HepG2 (cell line): ENCODE data around the gene IGSF5. TPM values are rescaled to one million over a fixed set of nuclear protein-coding genes. Genes with fewer than 3 reads are reported as not detected.
"Not testable (repeated sequence)": the region's sequence is repeated elsewhere in the genome, so short reads cannot be mapped to it uniquely, and the experiment has no call there.

ENCODE experiments used
- ATAC-seq: fragments of 200-7000 bp; cut with Tn5 transposase; 3 replicates; pipeline ENCODE4 v1.9.1; 2020; ENCODE audit warnings: mild to moderate bottlenecking, moderate library complexity
- BruUV-seq: library from RNA; stranded (reverse); fragments of 400-500 nt; replicated peaks from 2 replicates; lab custom pipeline; 2021; lab: Mats Ljungman, UMichigan
- CTCF ChIA-PET: fragments of 300-600 bp; formaldehyde crosslinking; extraction: SDS; loops from one replicate; lab custom pipeline; 2021; ENCODE audit warnings: low total read pairs, inconsistent platforms, low intra/inter-chr PET ratio; lab: Yijun Ruan, JAX
- POLR2A ChIA-PET: fragments of 350-600 bp; sonication (Branson Sonifier 250); formaldehyde crosslinking; loops from one replicate; lab custom pipeline; 2020; ENCODE audit warnings: antibody characterized with exemption, inconsistent platforms; lab: Yijun Ruan, JAX
- DNase-seq: peaks from one replicate; pipeline ENCODE4 v3.0.0-alpha.2; 2015; ENCODE audit warnings: low spot score
- FAIRE-seq: peaks from 3 replicates; lab custom pipeline; 2011; peaks lifted over from hg19 to GRCh38; lab: Jason Lieb, UNC
- H2AFZ ChIP-seq: one replicate; pipeline ENCODE4 v1.6.1; 2011; ENCODE audit warnings: low read length, inconsistent platforms
- H3K27ac ChIP-seq: fragments of 300-600 bp; 3 replicates; pipeline ENCODE4 v1.8.0; 2011; ENCODE audit warnings: mixed run types, mild to moderate bottlenecking, mixed read lengths, low read length, inconsistent platforms; ENCODE audit not compliant: insufficient read depth; ENCODE audit errors: extremely low read length
- H3K27me3 ChIP-seq, 2 experiments: fragments of 200-600 bp in 1 of 2; 2 replicates in 1 of 2; 3 replicates in 1 of 2; pipeline versions ENCODE4 v1.6.0 to v1.8.0; 2011; ENCODE audit warnings: low read length in 2 of 2, mild to moderate bottlenecking in 2 of 2, moderate library complexity in 2 of 2, inconsistent platforms in 1 of 2; ENCODE audit not compliant: insufficient read depth in 2 of 2, control insufficient read depth in 1 of 2
- H3K36me3 ChIP-seq, 2 experiments: fragments of 200-600 bp in 1 of 2; replicated peaks in 1 of 2; 2 replicates in 1 of 2; 3 replicates in 1 of 2; pipeline versions ENCODE4 v1.5.1 to v1.8.0; 2011; ENCODE audit warnings: low read length in 2 of 2, inconsistent platforms in 1 of 2; ENCODE audit not compliant: insufficient read depth in 2 of 2, control insufficient read depth in 1 of 2
- H3K4me1 ChIP-seq: 2 replicates; pipeline ENCODE4 v1.5.1; 2012; ENCODE audit warnings: low read length, inconsistent platforms; ENCODE audit not compliant: insufficient read depth
- H3K4me2 ChIP-seq: 2 replicates; pipeline ENCODE4 v1.6.0; 2011; ENCODE audit warnings: low read depth, low read length, inconsistent platforms
- H3K4me3 ChIP-seq, 3 experiments: fragments of 200-600 bp in 1 of 3; sonication (generic), shearing (Covaris generic) in 1 of 3; replicated peaks in 1 of 3; 2 replicates each; pipeline ENCODE4 v1.5.1; 2011 to 2016; ENCODE audit warnings: low read length in 3 of 3, inconsistent platforms in 2 of 3, low read depth in 2 of 3, mild to moderate bottlenecking in 2 of 3, control low read depth in 1 of 3, mixed read lengths in 1 of 3; ENCODE audit not compliant: insufficient read depth in 1 of 3
- H3K79me2 ChIP-seq: one replicate; pipeline ENCODE4 v1.6.1; 2011; ENCODE audit warnings: low read length, inconsistent platforms; ENCODE audit not compliant: insufficient read depth
- H3K9ac ChIP-seq: 2 replicates; pipeline ENCODE4 v1.6.0; 2011; ENCODE audit warnings: mild to moderate bottlenecking, low read depth, low read length, inconsistent platforms; ENCODE audit not compliant: insufficient read depth
- H3K9me3 ChIP-seq: 2 replicates; pipeline ENCODE4 v1.5.1; 2012; ENCODE audit warnings: mild to moderate bottlenecking, low read length
- H4K20me1 ChIP-seq: 2 replicates; pipeline ENCODE4 v1.6.0; 2011; ENCODE audit warnings: inconsistent platforms, mild to moderate bottlenecking, low read length, moderate library complexity; ENCODE audit not compliant: insufficient read depth
- ARNTL ChIP-seq: sonication (generic); formaldehyde crosslinking; IDR thresholded peaks from 2 replicates; pipeline ENCODE4 v1.4.0; 2020; ENCODE audit warnings: mild to moderate bottlenecking, missing genetic modification reagents
- CCDC6 ChIP-seq: sonication (generic); formaldehyde crosslinking; IDR thresholded peaks from 2 replicates; pipeline ENCODE4 v1.8.1; 2022; ENCODE audit warnings: mild to moderate bottlenecking, missing genetic modification reagents, moderate library complexity
- DR1 ChIP-seq: sonication (generic); formaldehyde crosslinking; IDR thresholded peaks from 2 replicates; pipeline ENCODE4 v1.8.0; 2021; ENCODE audit warnings: mild to moderate bottlenecking, missing genetic modification reagents, inconsistent platforms
- FOSL2 ChIP-seq: sonication (generic); formaldehyde crosslinking; IDR thresholded peaks from 2 replicates; pipeline ENCODE4 v1.4.0; 2020; ENCODE audit warnings: missing genetic modification reagents
- MAFK ChIP-seq, 2 experiments: IDR thresholded peaks in 1 of 2; conservative IDR thresholded peaks in 1 of 2; 2 replicates each; pipeline ENCODE4 v1.6.1; 2011; ENCODE audit warnings: improper control_type of control experiment in 2 of 2, low read length in 2 of 2
- RNF219 ChIP-seq: sonication (generic); formaldehyde crosslinking; IDR thresholded peaks from 2 replicates; pipeline ENCODE4 v1.5.0; 2020; ENCODE audit warnings: mild to moderate bottlenecking, missing genetic modification reagents
- SNAPC2 ChIP-seq: sonication (generic); formaldehyde crosslinking; IDR thresholded peaks from 2 replicates; pipeline ENCODE4 v1.8.1; 2022; ENCODE audit warnings: mild to moderate bottlenecking, missing genetic modification reagents
- TAF15 ChIP-seq: fragments of 200-400 bp; formaldehyde crosslinking; IDR thresholded peaks from one replicate; pipeline ENCODE4 v1.6.1; 2018; ENCODE audit warnings: mild to moderate bottlenecking, low read depth, low read length; ENCODE audit not compliant: poor library complexity, severe bottlenecking
- ZKSCAN8 ChIP-seq: IDR thresholded peaks from 2 replicates; pipeline ENCODE4 v1.6.1; 2016; ENCODE audit warnings: borderline replicate concordance, missing genetic modification reagents, missing compliant biosample characterization
- ZNF280D ChIP-seq: sonication (generic); formaldehyde crosslinking; IDR thresholded peaks from 2 replicates; pipeline ENCODE4 v1.5.1; 2020; ENCODE audit warnings: mild to moderate bottlenecking, missing genetic modification reagents
- ZNF430 ChIP-seq: sonication (generic); formaldehyde crosslinking; IDR thresholded peaks from 2 replicates; pipeline ENCODE4 v1.9.0; 2021; ENCODE audit warnings: mild to moderate bottlenecking, missing genetic modification reagents
- WGBS: methylation state at CpG from one replicate; pipeline ENCODE4 v1.1.6; 2017; ENCODE audit warnings: low lambda C conversion rate; 5-methylcytosine and 5-hydroxymethylcytosine counted together
- in situ Hi-C: cut with HindIII; loops from 2 replicates; pipeline ENCODE4 v1.10.0; 2017; ENCODE audit warnings: low pct_unique_long_range_greater_than_20kb; ENCODE audit not compliant: extremely low pct_ligation_motif_present
- intact Hi-C: fragments of 100-400 bp; cut with micrococcal nuclease; formaldehyde crosslinking; loops from one replicate; pipeline ENCODE4 v1.10.0; 2022; ENCODE audit not compliant: unreplicated experiment
- polyA plus RNA-seq, 8 experiments: library from polyadenylated mRNA; depleted of rRNA in 3 of 8; stranded (reverse) in 7 of 8; unstranded in 1 of 8; fragments of >200 nt; fragmentation: Illumina TruSeq in 4 of 8; extraction: Trizol in 4 of 8; gene quantifications; 2 replicates each; pipeline versions ENCODE4 v1.2.1 to v1.2.3, GENCODE V29; 2011 to 2016; ENCODE audit warnings: low read depth in 4 of 8, missing spikeins in 1 of 8, mixed read lengths in 1 of 8; ENCODE audit not compliant: insufficient read depth in 1 of 8
- total RNA-seq, 5 experiments: library from RNA; depleted of rRNA; stranded (reverse); fragments of >200 nt; fragmentation: Illumina TruSeq; extraction: Trizol; gene quantifications; 2 replicates each; pipeline ENCODE4 v1.2.3, GENCODE V29; 2016; ENCODE audit warnings: low read depth in 1 of 5

The IGSF5 gene
- total and polyA plus RNA-seq, 2 of the 13 experiments (the other 11 are each of a cell fraction or from before 2014, with no cell fraction given), result not detected

- H3K4me1 ChIP-seq, result no peaks in the 10 kb centered on the region
- CTCF ChIA-PET, result no interaction called here
- in situ Hi-C loops (no loop called here), intact Hi-C loops (no loop called here)
- no peak overlapping the region for H3K9ac ChIP-seq
- no peaks in the 10 kb centered on the region for H4K20me1 ChIP-seq
- H2AFZ ChIP-seq, result no peak overlapping the region
- no peaks in the 10 kb centered on the region for H3K36me3 ChIP-seq
- ATAC-seq, result no peak
- no TSS peak for BruUV-seq
- H3K9me3 ChIP-seq, result no peaks in the 10 kb centered on the region
- no peak for DNase-seq
- no peaks in the 10 kb centered on the region for H3K79me2 ChIP-seq
- H3K27me3 ChIP-seq, result 0 out of 5 replicates have a peak, but pooled peaks cover 0 to 3% of the 10 kb centered on the region in 2 experiments
- H3K4me2 ChIP-seq, result no peak overlapping the region
- POLR2A ChIA-PET, result no interaction called here
- H3K4me3 ChIP-seq, result no peak overlapping the region
- no peak overlapping the region for H3K27ac ChIP-seq
- WGBS, result 10% methylated on average over 6 of the region's 6 CpGs
- TF ChIP-seq ZKSCAN8 (CRISPR knock-in tag) (no peak), CCDC6 (no peak), SNAPC2 (no peak), FOSL2 (CRISPR knock-in tag) (no peak), ARNTL (CRISPR knock-in tag) (no peak), ZNF280D (no peak), MAFK (conservative IDR thresholded peaks at IDR 0.05 in 1 of 2, IDR thresholded peaks at IDR 0.05 in 1 of 2; ENCODE audit: low read length in 2 of 2) (no peak), TAF15 (no peak), RNF219 (CRISPR knock-in tag) (no peak), ZNF430 (CRISPR knock-in tag) (no peak), DR1 (CRISPR knock-in tag) (no peak)
- FAIRE-seq, result no peak
Observed at GRCh38 chr21:39738566-39738965, 6.4 kb upstream of the IGSF5 start.

- H3K27ac ChIP-seq, H3K9ac ChIP-seq, H3K4me2 ChIP-seq, H2AFZ ChIP-seq, CTCF ChIA-PET, H3K4me1 ChIP-seq, DNase-seq, intact Hi-C loops, BruUV-seq, in situ Hi-C loops, H3K79me2 ChIP-seq, H3K36me3 ChIP-seq, H3K9me3 ChIP-seq, ATAC-seq, H3K4me3 ChIP-seq, POLR2A ChIA-PET, H4K20me1 ChIP-seq, FAIRE-seq, H3K27me3 ChIP-seq: not testable (repeated sequence)
- whole genome bisulfite sequencing, result 45% methylated on average over 5 of the region's 5 CpGs
Observed at GRCh38 chr21:39739531-39739930, 5.5 kb upstream of the IGSF5 start.
